HTERT RPE-1 (cell line): ENCODE data around the gene TMEM198.

Source experiments
- in situ Hi-C: fragments of 300-500 bp; cut with MboI; formaldehyde crosslinking; loops from 4 replicates; pipeline ENCODE4 v1.14.3; 2020; ENCODE audit warnings: low sequenced_read_pairs

Gene TMEM198

DNA sequence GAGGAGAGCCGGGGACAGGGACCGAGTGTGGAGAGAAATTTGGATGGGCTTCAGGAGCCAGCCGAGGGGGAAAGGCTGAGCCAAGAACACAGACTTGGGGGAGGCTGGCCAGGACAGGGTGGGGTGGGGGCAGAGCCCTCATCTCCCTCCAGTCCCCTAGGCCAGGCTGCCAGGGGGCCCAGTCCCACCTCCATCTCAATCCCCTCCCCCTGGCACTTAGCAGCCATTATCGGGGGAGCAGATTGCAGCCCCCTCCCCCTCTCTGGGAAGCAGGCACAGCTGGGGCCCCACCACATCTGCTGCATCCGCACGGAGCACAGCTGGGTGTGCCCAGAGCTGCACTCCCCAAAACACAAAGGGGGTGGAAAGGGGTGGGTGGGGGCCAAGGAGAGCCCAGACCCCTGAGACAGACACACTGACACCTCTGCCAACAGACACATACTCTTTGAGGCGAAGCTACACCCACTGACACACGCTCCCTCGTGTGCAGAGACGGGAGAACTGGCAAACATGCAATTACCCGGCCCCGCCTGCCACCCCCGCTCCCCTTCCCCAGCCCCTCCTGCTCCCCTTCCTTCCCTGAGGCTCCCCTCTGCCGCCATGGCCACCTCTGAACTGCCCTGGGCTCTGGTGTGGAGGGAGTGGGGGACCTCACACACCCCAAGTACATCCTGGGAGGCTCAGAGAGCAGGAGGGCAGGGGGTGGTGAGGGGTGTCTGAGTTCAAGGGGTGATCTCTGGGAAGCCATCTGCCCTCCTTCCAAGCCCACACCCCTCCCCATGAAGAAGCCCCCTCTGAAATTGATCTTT, 34.7 kb upstream of the TMEM198 start:
- in situ Hi-C loops = loop anchor here (25.0 kb wide), 1 partner anchor 97 kb away; the partner anchor contains the start of gene DES

DNA sequence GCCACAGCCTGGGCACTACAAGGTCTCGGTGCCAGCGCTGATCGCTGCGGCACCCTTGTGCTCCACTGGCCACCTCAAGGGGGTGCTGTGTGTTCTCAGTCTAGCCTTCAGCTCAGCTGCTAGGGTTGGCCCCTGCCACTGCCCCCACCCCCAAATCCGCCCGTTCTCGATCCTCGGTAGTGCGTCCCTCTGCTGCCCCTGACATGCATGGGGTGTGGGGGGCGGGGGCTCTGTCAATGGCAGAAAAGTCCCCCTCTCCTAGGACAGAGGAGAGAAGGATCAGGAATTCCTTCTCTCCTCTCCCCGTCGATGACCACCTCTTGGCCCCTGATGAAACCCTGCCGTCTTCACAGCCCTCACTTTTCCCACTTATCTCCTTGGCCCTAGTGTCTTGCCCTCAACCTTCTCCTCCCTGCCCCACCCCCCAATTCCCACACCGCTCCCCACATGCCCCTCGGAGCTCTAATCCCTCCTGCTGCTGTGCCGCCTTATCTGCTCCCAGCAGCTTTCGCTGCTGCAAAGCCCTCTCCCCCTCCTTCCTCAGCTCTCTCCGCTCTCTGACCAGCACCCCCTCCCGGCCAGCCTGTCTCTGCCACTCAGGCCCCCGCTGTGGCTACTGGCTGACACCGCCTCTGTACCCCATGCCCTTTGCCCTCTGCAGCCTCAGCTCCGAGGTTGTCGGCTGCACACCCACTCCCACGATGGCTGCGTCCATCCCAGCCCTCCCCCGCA, 33.9 kb upstream of the TMEM198 start:
- in situ Hi-C loops = loop anchor here (25.0 kb wide), 1 partner anchor 98 kb away; the partner anchor contains the start of gene DES

DNA sequence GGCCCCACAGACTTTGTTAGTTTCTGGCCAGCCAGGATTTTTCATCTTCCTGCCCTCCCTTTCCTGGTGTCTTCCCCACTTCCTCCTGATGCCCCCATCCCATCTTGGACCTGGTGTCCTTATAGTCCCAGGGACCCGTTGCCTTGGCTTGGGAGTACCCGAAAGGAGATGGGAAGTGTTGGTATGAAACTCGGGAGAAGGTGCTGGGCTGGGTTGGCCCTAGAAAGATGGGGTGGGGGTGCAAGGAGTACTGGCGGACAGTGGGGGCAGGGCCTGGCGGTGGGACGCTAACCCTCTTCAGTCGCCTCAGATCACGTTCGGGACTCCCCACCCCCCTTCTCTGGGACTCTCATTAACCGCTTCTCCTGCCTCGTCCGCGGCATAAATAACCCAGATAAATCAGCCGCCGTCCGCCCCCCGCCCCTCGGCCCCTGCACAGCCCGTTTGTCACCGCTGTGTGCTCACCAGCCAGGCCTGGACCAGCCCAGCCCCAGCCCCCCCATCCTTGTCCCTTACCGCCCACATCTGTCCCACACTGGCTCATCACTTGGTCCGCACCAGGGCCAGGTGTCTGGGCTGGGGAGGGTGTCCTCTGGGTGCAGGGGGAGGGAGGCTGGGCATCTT, 33.2 kb upstream of the TMEM198 start:
- in situ Hi-C loops = loop anchor here (25.0 kb wide), 1 partner anchor 98 kb away; the partner anchor contains the start of gene DES

DNA sequence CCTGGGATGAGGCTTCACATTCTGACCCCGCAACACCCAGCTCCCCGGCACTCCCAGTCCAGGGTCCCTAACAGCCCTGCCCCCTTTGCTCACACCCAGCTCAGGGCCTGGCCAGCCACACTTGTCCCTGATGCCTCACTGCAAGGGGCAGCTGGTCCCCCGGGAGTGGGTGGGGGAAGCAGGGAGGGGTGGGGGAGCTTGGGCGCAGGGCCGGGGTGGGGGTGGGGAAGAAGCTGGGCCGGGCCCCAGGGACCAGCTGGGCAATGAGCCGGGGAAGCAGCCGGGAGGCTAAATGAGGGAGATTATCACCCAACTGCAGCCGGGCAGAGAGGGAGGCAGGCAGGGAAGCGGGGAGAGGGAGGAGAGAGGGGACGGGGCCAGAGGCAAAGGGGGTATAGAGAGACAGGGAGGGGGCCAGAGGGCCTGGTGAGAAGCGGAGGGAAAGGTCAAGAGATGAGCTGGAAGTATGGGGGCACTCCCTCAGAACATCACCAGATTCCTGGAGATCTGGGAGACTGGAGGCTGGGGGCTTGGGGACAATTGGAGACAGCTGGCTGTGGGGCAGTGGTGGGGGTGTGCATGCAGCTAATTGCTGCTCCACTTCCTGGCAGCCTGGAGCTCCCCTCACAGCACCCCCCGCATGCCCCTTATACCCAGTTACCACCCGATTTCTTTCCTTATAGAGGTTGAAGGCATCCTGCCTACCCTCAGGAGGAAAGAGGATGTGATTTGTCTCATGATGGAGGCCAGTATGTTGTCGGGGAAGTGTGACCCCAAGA, 32.1 kb upstream of the TMEM198 start:
- in situ Hi-C loops = loop anchor here (25.0 kb wide), 1 partner anchor 99 kb away; the partner anchor contains the start of gene DES

DNA sequence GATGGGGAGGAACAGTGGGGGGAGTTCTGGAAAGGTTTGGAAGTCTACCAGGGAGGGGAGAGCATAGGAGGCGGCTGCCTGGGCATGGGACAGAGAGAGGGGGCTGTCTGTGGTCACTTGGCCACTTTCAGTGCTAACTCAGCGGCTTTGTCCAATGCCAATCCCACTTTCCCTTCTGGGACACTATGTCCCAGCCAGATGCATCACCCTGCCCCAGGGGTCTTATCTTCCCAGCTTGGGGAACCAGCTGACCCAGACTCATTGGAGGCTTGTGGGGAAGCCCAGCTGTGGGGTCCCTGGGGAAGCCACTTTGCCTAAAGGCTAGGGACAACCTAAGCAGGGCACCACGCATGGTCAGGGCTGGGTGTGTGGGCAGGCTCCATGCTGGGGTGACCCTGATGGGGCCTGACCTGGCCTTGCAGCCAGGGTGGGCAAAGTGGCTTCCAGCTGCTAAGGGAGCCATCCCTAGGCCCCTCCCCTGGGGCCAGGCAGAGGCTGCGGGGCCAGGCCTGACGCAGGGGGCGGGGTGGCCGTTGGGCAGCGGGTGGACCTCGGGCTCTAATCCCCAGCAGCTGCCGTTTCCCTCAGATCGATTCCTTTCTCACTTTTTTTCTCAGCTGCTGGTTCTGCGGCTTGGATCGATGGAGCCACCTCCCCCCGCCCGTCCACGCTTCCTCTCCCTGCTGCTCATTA, 31.2 kb upstream of the TMEM198 start:
- in situ Hi-C loops = loop anchor here (25.0 kb wide), 1 partner anchor 100 kb away; the partner anchor contains the start of gene DES

DNA sequence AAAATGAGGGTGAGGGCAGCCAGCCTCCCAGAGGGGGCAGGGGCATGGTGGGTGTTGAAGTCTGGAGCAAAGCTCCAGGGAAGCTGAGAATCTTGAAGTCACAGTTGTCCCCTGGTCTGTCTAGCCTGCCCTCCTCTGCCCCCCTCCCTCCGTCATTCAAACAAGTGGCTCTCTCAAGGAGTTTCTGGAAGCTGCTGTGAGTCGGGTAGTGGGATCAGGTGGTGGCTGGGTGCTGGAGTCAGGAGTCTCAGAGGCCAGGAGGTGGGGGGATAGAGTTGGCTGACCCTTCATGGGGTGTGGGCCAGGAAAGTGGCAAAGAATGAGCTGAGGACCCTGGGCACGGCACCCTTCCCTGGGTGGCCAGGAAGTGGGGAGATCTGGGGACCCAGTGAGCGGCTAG, 30.0 kb upstream of the TMEM198 start:
- in situ Hi-C loops = loop anchor here (25.0 kb wide), 1 partner anchor 101 kb away; the partner anchor contains the start of gene DES

DNA sequence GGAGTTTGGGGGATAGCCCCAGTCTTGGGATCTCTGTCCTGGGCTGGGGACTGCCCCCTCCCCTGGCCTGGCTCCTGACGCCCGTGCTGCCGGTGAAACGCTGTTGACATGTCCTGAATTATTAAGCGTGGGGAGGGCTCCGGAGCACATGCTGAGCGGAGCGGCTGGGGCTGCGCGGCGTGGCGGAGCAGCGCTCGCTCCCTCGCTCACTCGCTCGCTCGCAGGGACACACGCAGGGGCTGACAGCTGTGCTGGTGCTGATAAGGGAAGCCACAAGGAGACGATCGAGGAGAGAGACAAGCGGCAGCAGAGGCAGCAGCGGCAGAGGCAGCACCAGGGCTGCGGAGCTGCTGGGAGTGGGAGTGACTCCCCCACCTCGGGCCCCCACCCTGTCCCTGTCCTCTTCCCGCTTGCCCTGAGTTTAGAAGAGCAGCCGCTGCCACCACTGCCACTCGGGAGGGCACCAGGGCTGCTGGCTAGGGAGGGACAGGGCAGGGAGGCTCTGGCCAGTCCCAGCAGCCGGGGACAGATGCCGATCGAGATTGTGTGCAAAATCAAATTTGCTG, 29.5 kb upstream of the TMEM198 start, which contains the start of gene ASIC4:
Gene ASIC4, plus strand, starts transcription at position 287 of the 566 bp plus-strand sequence. Its CDS starts 243 bp downstream, at position 530.
- in situ Hi-C loops = loop anchor here (25.0 kb wide), 1 partner anchor 102 kb away; the partner anchor contains the start of gene DES

DNA sequence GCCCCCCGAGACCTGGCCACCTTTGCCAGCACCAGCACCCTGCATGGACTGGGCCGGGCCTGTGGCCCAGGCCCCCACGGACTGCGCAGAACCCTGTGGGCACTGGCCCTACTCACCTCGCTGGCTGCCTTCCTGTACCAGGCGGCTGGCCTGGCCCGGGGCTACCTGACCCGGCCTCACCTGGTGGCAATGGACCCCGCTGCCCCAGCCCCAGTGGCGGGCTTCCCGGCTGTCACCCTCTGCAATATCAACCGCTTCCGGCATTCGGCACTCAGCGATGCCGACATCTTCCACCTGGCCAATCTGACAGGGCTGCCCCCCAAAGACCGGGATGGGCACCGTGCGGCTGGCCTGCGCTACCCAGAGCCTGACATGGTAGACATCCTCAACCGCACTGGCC, 29.0 kb upstream of the TMEM198 start:
- in situ Hi-C loops = loop anchor here (25.0 kb wide), 1 partner anchor 103 kb away; the partner anchor contains the start of gene DES

DNA sequence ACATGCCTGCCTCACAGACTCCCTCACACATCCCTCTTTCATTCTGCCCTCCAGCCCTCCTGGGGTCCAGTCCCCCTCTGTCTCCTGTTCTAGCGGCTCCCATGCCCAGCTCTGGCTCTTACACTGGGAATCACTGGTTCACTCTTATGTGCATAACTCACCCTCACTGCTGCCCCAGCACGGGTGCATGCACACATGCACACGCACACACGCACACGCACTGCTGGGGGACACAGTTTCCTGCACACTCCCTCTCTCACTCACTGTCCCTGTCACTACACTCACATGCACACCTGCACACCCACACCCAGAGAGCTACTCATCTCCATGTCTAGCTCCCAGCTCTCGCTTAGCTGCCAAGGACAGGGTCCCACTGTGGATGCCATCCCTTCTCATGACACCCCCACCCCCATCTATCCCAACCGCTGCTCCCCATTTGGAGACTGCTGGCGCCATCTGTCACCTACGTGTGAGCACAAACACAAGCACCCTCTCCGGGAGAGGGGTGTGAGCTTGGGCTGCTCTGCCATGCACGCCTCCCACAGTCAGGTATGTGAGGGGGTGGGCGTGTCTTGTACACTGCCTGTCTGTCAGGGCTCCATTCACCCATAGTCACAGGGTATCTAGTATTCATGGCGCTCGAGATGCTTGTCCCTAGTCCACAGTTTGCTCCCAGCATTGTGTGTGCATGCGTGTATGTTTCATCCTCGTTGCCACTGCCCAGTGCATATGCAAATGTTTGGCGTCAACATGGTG, 27.8 kb upstream of the TMEM198 start:
- in situ Hi-C loops = loop anchor here (25.0 kb wide), 1 partner anchor 104 kb away; the partner anchor contains the start of gene DES

DNA sequence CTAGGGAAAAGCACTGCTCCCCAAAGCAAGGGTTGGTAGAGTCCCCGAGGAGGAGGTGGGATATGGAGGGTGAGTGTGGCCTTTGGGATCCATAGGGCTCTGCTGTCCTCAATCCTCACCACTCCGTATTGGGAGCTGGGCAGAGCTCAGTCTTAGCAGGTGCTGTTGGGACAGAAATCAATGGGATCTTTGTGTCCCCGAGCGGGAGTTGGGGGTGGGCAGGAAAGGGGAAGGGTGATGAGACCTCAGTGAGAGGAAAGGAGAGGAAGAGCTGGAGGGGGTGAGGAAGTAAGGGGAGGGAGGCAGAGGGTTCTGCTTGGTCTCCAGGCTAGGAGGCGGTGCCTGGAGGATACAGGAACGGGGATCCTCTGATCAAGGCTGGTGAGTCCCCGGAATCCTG, 26.9 kb upstream of the TMEM198 start:
- in situ Hi-C loops = loop anchor here (25.0 kb wide), 1 partner anchor 105 kb away; the partner anchor contains the start of gene DES

DNA sequence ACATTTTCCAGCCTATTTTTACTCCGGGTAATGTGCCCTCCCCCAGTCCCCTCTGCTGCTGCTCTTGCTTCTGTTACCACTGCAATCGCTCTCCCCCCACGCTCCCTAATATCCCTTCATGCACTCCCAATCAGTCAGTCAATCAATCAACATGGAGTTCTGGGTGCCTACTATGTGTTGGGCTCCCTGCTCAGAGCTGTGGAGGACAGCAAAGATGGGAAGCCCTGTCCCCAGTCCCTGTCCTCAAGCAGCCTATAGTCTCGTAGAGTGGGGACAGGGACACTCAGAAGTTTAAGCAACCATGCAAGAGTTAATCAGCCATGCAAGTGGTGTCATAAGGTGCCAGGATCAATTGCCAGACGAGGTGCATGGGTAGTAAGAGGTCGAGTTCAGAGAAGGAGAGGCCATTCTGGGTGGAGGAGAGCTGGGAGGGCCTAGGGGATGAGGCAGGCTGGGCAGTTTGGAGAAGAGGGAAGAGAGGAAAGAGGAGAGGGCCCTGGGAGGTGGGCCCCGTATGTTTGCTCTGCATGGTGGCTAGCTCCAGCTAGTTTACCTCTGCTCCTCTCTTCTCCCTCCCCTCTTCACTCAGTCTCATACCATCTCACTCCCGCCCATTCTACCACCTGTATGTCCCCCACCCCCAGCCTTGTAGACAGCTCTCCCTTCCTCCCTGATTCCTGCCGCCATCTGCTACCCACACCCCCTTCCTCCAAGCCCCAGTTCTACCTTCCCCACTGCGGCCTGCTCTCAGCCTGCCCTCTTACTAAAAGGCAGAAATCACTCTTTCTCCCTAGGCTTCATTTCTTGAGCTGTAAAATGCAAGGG, 25.7 kb upstream of the TMEM198 start:
- in situ Hi-C loops = loop anchor here (25.0 kb wide), 1 partner anchor 106 kb away; the partner anchor contains the start of gene DES

DNA sequence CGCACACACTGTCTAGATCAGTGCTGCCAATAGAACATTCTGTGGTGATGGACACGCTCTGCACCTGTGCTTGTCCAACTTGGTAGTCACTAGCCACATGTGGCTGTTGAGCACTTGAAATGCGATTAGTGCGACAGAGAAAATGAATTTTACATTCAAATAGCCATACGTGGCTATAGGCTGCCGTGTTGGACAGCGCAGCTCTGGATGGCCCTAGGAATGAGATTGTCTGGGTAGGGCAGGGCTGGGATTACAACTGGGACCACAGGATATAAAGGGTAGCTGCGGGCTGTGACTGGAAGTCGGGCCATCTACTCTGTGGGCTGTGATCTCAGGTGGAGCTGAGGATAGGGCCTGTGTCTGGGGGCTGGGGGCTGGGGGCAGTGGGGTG, 24.3 kb upstream of the TMEM198 start:
- in situ Hi-C loops = loop anchor here (25.0 kb wide), 1 partner anchor 107 kb away; the partner anchor contains the start of gene DES

DNA sequence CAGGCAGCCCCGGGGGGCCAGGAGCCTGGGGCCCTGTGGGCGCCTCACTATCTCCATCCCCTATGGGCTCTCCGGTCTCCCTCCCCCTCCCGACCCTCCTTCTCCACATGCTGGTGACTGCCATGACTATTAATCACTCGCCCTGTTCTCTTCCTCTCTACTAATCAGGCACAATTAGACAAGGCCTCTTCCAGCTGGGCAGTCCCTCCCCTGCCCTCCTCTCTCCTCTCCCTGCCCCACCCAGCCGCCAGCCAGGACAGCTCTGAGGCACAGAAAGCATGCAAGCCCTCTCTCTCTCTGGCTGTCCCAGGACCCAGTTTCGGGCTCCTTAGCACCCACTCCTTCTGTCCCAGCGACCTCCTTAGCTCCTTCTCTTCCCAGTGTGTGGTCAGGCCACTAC, 23.7 kb upstream of the TMEM198 start:
- in situ Hi-C loops = loop anchor here (25.0 kb wide), 1 partner anchor 108 kb away; the partner anchor contains the start of gene DES

DNA sequence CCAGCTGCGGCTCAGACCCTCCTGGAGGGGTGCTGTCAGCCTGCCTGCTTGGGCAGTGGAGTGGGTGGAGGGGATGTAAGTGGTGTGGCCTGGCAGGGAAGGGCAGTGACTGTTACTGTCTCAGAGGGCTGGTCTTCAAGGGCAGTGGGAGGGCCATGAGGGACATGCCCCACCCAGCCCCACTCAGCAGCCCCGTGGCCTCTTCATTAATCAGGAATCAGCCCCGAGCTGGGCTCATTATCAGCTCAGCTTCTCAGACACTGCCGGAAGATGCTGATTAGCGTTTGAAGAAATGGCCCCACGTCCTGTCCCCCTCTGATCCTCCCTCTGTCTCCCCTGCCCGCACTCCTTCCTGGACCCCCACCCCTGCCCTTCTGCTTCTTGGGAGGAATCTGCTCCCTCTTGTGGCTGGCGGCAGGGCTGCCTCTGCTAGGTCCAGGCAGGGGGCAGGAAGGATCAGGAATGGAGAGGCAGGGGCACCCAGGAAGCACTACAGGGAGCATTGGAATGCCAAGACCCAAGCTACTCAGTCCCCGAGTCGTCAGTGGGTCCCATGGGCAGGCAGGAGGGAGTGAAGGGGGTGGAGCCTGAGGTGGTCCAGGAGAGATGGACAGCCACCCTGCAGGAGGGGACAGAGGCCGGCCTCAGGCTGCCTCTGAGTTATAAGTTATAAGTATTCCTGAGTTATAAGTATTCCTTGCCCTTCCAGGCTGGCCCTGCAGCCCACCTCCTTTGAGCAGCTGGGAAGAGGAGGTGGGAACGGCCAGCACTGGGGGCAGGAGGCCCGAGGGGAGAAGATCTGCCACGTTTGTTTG, 22.6 kb upstream of the TMEM198 start:
- in situ Hi-C loops = loop anchor here (25.0 kb wide), 1 partner anchor 109 kb away; the partner anchor contains the start of gene DES

DNA sequence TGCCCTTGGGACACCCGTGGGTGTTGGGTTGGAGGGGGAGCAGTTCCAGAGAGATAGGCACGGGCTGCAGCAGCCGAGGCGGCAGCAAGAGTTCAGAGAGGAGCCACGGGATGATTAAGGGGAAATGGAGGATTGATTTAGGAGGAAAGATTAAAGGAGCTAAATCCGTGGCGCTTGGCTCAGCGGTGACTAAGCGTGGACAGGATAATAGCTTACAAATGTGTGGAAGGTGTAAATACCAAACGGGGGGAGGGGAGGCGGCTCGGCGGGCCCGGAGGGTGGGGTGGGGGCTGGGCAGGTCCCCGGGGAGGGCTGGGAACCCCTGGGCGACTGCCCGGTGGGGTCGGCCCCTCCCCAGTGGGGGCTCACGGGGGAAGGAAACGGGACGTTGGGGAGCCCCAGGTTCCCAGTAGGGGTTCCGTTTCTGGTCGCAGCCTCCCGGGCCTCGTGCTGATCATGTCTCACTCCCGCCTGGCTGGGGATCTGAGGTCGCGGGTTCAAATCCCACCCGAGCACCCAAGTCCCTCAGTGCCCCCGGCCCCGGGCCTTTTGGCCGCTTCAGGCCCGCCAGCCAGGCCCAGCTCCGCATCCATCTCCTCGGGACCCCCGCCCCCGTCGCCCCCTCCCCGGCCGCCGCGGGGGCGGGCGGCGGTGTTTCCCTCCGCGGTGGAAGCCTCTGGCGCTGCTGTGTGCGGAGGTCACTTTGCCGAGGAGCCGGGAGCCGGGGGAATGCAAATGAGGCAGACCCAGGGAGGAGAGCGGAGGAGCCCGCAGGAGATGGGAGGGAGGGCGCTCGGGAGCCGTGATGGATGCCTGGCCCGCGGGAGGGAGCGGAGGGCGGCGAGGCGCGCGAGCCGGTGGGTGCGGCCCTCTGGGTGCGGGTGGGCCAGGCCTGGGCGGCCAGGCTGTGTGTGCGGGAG, 21.5 kb upstream of the TMEM198 start:
- in situ Hi-C loops = loop anchor here (25.0 kb wide), 1 partner anchor 110 kb away; the partner anchor contains the start of gene DES
